PFSK-1 (cell line): ENCODE results near the gene AUNIP.

Experiments
- FOXP2 ChIP-seq: optimal IDR thresholded peaks from 2 replicates; pipeline ENCODE3; 2011; ENCODE audit warnings: borderline replicate concordance, control low read depth, inconsistent platforms; ENCODE audit not compliant: insufficient read depth; ENCODE audit errors: extremely low read length, extremely low read depth
- POLR2AphosphoS5 ChIP-seq: IDR thresholded peaks from 2 replicates; pipeline ENCODE4 v1.6.1; 2012; ENCODE audit warnings: low read depth, mild to moderate bottlenecking, control low read depth, low read length, moderate library complexity
- REST ChIP-seq, 2 experiments: IDR thresholded peaks; 2 replicates each; pipeline versions ENCODE4 v1.6.1 to v1.8.0; 2011 to 2012; ENCODE audit warnings: low read depth in 2 of 2, low read length in 2 of 2, control low read depth in 1 of 2, inconsistent platforms in 1 of 2, mild to moderate bottlenecking in 1 of 2, moderate library complexity in 1 of 2; ENCODE audit not compliant: insufficient read depth in 1 of 2
- SIN3A ChIP-seq: IDR thresholded peaks from 2 replicates; pipeline ENCODE4 v1.6.1; 2012; ENCODE audit warnings: mild to moderate bottlenecking, low read length, moderate library complexity, borderline replicate concordance; ENCODE audit not compliant: insufficient read depth
- TAF1 ChIP-seq: IDR thresholded peaks from 2 replicates; pipeline ENCODE4 v1.6.1; 2012; ENCODE audit warnings: low read length, control low read depth, borderline replicate concordance; ENCODE audit not compliant: insufficient read depth

The AUNIP gene

DNA sequence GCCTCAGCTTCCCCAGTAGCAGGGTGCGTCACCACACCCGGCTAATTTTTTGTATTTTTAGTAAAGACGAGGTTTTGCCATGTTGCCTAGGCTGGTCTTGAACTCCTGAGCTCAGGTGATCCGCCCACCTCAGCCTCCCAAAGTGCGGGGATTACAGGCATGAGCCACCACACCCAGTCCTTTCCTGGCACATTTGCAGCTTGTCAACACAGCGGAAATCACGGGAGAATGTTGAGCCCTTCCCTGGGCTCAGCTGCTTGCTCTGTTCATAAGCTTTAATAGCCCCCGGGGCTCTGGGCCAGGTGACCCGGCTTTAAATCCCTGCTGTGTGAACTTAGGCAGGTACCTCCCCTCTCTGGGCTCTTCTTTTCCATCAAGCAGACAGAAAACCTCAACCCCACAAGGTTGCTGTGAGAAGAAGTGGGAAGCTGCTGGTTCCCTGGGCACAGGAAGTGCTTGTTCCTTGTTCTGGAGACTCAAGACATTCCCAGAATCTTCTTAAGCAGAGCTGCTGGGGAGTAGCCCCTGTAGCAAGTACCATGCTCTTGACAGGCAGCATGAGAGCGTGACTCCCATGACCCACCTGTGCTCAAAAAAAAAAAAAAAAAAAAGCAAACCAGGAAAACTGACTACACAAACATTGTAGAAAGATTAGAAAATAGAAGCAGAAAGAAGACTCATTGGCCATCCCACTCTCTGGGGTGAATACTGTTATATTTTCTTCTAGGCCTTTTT, 73.8 kb downstream of the AUNIP start:
- no peak for TF ChIP-seq TAF1
- no peak for TF ChIP-seq SIN3A

DNA sequence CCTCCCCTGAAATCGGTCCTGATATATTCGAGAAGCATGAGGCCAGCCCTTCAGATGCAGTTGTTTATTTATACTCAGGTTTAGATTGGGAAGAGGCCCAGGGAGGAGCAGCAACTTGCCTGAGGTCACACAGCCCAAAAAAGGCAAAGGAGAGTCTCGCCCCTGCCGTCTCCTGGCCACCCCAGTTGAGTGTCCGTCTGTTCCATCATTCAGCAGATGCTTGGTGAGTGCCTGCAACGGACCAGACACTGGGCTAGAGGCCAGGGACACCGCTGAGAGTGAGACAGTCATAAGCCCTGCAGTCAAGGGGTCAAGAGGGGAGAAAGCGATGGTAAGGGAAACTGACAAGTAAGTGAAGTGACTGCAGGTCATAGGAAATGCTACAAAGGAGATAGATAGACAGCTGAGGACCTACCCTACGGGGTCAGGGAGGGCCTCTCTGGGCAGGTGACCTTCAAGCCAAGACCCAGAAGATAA, 74.6 kb downstream of the AUNIP start:
- TF ChIP-seq POLR2AphosphoS5 (no peak), TAF1 (no peak), SIN3A (no peak), REST (IDR thresholded peaks at IDR 0.05; ENCODE audit: insufficient read depth in 1 of 2, low read depth in 2 of 2, low read length in 2 of 2) (no peak), FOXP2 (no peak)
